SK-N-SH treated with all-trans-retinoic acid at 6 μM for 48 hours (cell line): ENCODE measurements around the gene COL6A3.

Source experiments
- ATAC-seq: fragments of 200-7000 bp; cut with Tn5 transposase; 3 replicates; pipeline ENCODE4 v1.9.1; 2020; ENCODE audit warnings: mild to moderate bottlenecking, moderate library complexity
- BACH2 ChIP-seq: fragments of 250-450 bp; sonication (Bioruptor Pico); IDR thresholded peaks from 2 replicates; pipeline ENCODE4 v1.9.0; 2021; ENCODE audit warnings: mild to moderate bottlenecking, borderline replicate concordance
- CSDC2 ChIP-seq: fragments of 250-450 bp; sonication (Bioruptor Pico); IDR thresholded peaks from 2 replicates; pipeline ENCODE4 v1.5.0; 2020; ENCODE audit warnings: mild to moderate bottlenecking, moderate library complexity
- ESRRG ChIP-seq: fragments of 250-450 bp; sonication (Bioruptor Pico); IDR thresholded peaks from 2 replicates; pipeline ENCODE4 v1.6.1; 2021; ENCODE audit warnings: mild to moderate bottlenecking
- GLIS3 ChIP-seq: fragments of 250-450 bp; sonication (Bioruptor Pico); IDR thresholded peaks from 2 replicates; pipeline ENCODE4 v1.5.0; 2020; ENCODE audit warnings: mild to moderate bottlenecking, moderate library complexity
- OSR1 ChIP-seq: fragments of 250-450 bp; sonication (Bioruptor Pico); IDR thresholded peaks from 2 replicates; pipeline ENCODE4 v1.8.0; 2022; ENCODE audit warnings: moderate library complexity, mild to moderate bottlenecking, inconsistent platforms
- PPARA ChIP-seq: fragments of 250-450 bp; sonication (Bioruptor Pico); IDR thresholded peaks from 2 replicates; pipeline ENCODE4 v1.5.0; 2020; ENCODE audit warnings: mild to moderate bottlenecking, borderline replicate concordance
- RARB ChIP-seq: fragments of 250-450 bp; sonication (Bioruptor Pico); IDR thresholded peaks from 2 replicates; pipeline ENCODE4 v1.8.0; 2021; ENCODE audit warnings: mild to moderate bottlenecking, moderate library complexity
- SNAI2 ChIP-seq: fragments of 250-450 bp; sonication (Bioruptor Pico); IDR thresholded peaks from 2 replicates; pipeline ENCODE4 v1.5.0; 2020; ENCODE audit warnings: mild to moderate bottlenecking, moderate library complexity
- TCF4 ChIP-seq: fragments of 250-450 bp; sonication (Bioruptor Pico); IDR thresholded peaks from 2 replicates; pipeline ENCODE4 v1.8.0; 2021; ENCODE audit warnings: mild to moderate bottlenecking, moderate library complexity, borderline replicate concordance
- TOX ChIP-seq: fragments of 250-450 bp; sonication (Bioruptor Pico); IDR thresholded peaks from 2 replicates; pipeline ENCODE4 v1.8.0; 2021; ENCODE audit warnings: mild to moderate bottlenecking, moderate library complexity, borderline replicate concordance
- ZC3H10 ChIP-seq: fragments of 250-450 bp; sonication (Bioruptor Pico); IDR thresholded peaks from 2 replicates; pipeline ENCODE4 v1.5.1; 2021; ENCODE audit warnings: mild to moderate bottlenecking, moderate library complexity
- ZFP30 ChIP-seq: fragments of 450-650 bp; formaldehyde crosslinking; IDR thresholded peaks from 2 replicates; pipeline ENCODE4 v1.5.0; 2022; ENCODE audit warnings: mild to moderate bottlenecking, moderate library complexity
- ZNF565 ChIP-seq: fragments of 450-650 bp; formaldehyde crosslinking; conservative IDR thresholded peaks from 2 replicates; pipeline ENCODE4 v1.5.0; 2020; ENCODE audit warnings: low read depth, mild to moderate bottlenecking, moderate library complexity
- ZNF70 ChIP-seq: fragments of 450-650 bp; formaldehyde crosslinking; IDR thresholded peaks from 2 replicates; pipeline ENCODE4 v1.5.0; 2020; ENCODE audit warnings: mild to moderate bottlenecking, moderate library complexity
- ZNF8 ChIP-seq: fragments of 450-650 bp; formaldehyde crosslinking; IDR thresholded peaks from 2 replicates; pipeline ENCODE4 v1.5.0; 2020; ENCODE audit warnings: mild to moderate bottlenecking, moderate library complexity
- TF ChIP-seq, protein P1 (sequence below): fragments of 250-450 bp; sonication (Bioruptor Pico); IDR thresholded peaks from 2 replicates; pipeline ENCODE4 v1.5.1; 2021; ENCODE audit warnings: mild to moderate bottlenecking, moderate library complexity
- TF ChIP-seq, protein P2 (sequence below): fragments of 250-450 bp; sonication (Bioruptor Pico); IDR thresholded peaks from 2 replicates; pipeline ENCODE4 v1.8.0; 2021; ENCODE audit warnings: low read depth, mild to moderate bottlenecking, moderate library complexity, borderline replicate concordance
- TF ChIP-seq, protein P3 (sequence below): fragments of 250-450 bp; sonication (Bioruptor Pico); IDR thresholded peaks from 2 replicates; pipeline ENCODE4 v1.8.0; 2020; ENCODE audit warnings: mild to moderate bottlenecking, moderate library complexity, borderline replicate concordance
- TF ChIP-seq, protein P4 (sequence below): fragments of 250-450 bp; sonication (Bioruptor Pico); IDR thresholded peaks from 2 replicates; pipeline ENCODE4 v1.5.0; 2020; ENCODE audit warnings: mild to moderate bottlenecking, moderate library complexity

Gene COL6A3

DNA sequence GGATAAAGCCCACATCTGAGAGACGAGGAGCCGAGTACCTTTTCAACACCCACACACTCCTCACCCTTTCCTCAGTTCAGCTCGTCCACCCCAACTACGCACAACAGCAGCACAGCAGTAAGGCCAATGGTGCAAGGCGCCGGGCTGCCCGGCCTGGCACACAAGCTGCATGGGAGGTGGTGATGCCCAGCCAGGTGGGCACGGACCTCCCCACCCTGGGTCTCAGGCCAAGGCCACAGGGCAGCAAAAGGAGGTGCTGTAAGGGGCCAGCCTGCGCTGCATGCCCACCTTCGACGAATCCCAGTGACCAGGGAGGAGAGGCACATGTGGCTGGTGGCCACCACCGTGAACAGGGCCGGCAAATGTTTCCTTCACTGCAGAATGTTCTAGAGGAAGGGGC is 36.6 kb upstream of the COL6A3 start:
- TF ChIP-seq, protein P1, sequence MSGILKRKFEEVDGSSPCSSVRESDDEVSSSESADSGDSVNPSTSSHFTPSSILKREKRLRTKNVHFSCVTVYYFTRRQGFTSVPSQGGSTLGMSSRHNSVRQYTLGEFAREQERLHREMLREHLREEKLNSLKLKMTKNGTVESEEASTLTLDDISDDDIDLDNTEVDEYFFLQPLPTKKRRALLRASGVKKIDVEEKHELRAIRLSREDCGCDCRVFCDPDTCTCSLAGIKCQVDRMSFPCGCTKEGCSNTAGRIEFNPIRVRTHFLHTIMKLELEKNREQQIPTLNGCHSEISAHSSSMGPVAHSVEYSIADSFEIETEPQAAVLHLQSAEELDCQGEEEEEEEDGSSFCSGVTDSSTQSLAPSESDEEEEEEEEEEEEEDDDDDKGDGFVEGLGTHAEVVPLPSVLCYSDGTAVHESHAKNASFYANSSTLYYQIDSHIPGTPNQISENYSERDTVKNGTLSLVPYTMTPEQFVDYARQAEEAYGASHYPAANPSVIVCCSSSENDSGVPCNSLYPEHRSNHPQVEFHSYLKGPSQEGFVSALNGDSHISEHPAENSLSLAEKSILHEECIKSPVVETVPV: no peak
- no peak for TF ChIP-seq SNAI2 (CRISPR knock-in tag)
- no peak for TF ChIP-seq CSDC2 (CRISPR knock-in tag)
- TF ChIP-seq, protein P2, sequence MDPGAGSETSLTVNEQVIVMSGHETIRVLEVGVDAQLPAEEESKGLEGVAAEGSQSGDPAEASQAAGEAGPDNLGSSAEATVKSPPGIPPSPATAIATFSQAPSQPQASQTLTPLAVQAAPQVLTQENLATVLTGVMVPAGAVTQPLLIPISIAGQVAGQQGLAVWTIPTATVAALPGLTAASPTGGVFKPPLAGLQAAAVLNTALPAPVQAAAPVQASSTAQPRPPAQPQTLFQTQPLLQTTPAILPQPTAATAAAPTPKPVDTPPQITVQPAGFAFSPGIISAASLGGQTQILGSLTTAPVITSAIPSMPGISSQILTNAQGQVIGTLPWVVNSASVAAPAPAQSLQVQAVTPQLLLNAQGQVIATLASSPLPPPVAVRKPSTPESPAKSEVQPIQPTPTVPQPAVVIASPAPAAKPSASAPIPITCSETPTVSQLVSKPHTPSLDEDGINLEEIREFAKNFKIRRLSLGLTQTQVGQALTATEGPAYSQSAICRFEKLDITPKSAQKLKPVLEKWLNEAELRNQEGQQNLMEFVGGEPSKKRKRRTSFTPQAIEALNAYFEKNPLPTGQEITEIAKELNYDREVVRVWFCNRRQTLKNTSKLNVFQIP (CRISPR knock-in tag): no peak
- no peak for TF ChIP-seq OSR1 (CRISPR knock-in tag)
- TF ChIP-seq GLIS3: no peak
- TF ChIP-seq RARB (CRISPR knock-in tag): no peak
- no peak for ATAC-seq

DNA sequence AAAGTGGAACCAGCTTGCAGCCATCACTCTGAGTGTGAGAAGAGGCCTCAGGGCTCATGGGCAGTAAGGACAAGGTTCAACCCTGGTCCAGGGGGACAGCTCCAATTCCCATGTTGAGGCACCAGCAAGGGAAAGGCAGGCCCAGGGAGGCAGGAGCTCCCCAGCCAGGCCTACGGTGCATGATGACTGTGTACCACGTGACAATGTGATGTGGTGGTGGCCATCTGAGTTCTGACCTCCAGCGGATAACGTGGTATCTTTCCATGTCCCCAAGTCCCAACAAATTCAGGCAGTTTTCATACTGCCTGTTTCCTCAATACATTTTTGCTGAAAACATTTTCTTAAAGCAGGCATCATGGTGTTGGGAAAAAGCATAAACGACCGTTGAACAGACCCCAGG is 36.1 kb upstream of the COL6A3 start:
- no peak for ATAC-seq
- TF ChIP-seq GLIS3: no peak
- TF ChIP-seq SNAI2 (CRISPR knock-in tag): no peak
- TF ChIP-seq OSR1 (CRISPR knock-in tag): no peak
- no peak for TF ChIP-seq ZNF565
- no peak for TF ChIP-seq ZC3H10 (CRISPR knock-in tag)
- no peak for TF ChIP-seq RARB (CRISPR knock-in tag)
- TF ChIP-seq, protein P3, sequence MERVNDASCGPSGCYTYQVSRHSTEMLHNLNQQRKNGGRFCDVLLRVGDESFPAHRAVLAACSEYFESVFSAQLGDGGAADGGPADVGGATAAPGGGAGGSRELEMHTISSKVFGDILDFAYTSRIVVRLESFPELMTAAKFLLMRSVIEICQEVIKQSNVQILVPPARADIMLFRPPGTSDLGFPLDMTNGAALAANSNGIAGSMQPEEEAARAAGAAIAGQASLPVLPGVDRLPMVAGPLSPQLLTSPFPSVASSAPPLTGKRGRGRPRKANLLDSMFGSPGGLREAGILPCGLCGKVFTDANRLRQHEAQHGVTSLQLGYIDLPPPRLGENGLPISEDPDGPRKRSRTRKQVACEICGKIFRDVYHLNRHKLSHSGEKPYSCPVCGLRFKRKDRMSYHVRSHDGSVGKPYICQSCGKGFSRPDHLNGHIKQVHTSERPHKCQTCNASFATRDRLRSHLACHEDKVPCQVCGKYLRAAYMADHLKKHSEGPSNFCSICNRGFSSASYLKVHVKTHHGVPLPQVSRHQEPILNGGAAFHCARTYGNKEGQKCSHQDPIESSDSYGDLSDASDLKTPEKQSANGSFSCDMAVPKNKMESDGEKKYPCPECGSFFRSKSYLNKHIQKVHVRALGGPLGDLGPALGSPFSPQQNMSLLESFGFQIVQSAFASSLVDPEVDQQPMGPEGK: no peak
- no peak for TF ChIP-seq TOX (CRISPR knock-in tag)
- TF ChIP-seq, protein P2 (CRISPR knock-in tag): no peak
- TF ChIP-seq TCF4: no peak
- TF ChIP-seq PPARA: no peak
- no peak for TF ChIP-seq ZNF70 (CRISPR knock-in tag)
- no peak for TF ChIP-seq ZNF8 (CRISPR knock-in tag)

DNA sequence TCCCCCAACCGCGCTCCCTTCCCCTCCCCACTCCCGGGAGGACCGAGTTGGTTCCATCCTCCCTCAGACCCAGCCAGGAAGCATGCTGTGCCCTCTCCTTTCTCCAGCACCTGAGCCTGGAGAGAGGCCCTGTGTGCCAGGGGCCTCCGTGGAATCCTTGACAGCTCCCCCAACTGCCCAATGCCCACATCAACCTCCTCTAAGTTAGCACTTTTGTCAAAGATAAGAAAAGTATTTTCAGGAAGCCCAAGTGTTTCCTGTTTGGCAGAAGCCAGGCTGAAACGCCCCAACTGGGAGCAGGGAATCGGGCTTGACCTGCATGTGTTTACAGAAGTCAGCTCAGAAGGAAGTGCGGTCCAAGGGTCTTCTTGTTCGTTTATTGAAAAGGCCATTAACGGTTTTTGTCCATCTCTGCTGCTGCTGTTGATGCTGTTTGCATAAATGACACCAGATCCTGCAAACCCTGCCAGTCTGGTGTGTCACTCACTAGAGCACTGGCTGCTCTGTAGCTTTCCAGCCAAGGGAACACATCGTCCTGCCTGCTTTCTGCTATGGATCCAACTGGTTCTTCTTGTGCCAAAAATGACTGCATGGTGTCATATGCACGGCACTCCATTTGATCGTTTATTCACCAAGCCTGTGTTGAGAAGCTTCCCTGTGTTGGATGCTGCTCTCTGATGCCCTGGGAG is 35.4 kb upstream of the COL6A3 start:
- no peak for ATAC-seq
- TF ChIP-seq ZNF70 (CRISPR knock-in tag) (no peak), ZNF8 (CRISPR knock-in tag) (no peak), GLIS3 (no peak), SNAI2 (CRISPR knock-in tag) (no peak), ZFP30 (CRISPR knock-in tag) (no peak), PPARA (no peak), CSDC2 (CRISPR knock-in tag) (no peak), ZC3H10 (CRISPR knock-in tag) (no peak), BACH2 (CRISPR knock-in tag) (no peak), ESRRG (CRISPR knock-in tag) (no peak)
- TF ChIP-seq, protein P2 (CRISPR knock-in tag): no peak
- TF ChIP-seq, protein P3: no peak
- TF ChIP-seq, protein P1: no peak
- TF ChIP-seq, protein P4, sequence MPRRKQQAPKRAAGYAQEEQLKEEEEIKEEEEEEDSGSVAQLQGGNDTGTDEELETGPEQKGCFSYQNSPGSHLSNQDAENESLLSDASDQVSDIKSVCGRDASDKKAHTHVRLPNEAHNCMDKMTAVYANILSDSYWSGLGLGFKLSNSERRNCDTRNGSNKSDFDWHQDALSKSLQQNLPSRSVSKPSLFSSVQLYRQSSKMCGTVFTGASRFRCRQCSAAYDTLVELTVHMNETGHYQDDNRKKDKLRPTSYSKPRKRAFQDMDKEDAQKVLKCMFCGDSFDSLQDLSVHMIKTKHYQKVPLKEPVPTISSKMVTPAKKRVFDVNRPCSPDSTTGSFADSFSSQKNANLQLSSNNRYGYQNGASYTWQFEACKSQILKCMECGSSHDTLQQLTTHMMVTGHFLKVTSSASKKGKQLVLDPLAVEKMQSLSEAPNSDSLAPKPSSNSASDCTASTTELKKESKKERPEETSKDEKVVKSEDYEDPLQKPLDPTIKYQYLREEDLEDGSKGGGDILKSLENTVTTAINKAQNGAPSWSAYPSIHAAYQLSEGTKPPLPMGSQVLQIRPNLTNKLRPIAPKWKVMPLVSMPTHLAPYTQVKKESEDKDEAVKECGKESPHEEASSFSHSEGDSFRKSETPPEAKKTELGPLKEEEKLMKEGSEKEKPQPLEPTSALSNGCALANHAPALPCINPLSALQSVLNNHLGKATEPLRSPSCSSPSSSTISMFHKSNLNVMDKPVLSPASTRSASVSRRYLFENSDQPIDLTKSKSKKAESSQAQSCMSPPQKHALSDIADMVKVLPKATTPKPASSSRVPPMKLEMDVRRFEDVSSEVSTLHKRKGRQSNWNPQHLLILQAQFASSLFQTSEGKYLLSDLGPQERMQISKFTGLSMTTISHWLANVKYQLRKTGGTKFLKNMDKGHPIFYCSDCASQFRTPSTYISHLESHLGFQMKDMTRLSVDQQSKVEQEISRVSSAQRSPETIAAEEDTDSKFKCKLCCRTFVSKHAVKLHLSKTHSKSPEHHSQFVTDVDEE (CRISPR knock-in tag): no peak
